Spleen (tissue), 11 donors: ENCODE results near the gene CCDC34. TPM values are rescaled to one million over a fixed set of nuclear protein-coding genes. Genes with fewer than 3 reads are reported as not detected.

ENCODE experiments used
- DNase-seq: peaks from one replicate; pipeline ENCODE4 v3.0.0-alpha.2; 2020
- H3K27ac ChIP-seq, 8 donors: fragments of 200-600 bp; sonication (generic) in 7 of 8; 1 replicate in 4 of 8; 2 replicates in 4 of 8; pipeline versions ENCODE4 v1.5.0 to v1.8.0; 2016 to 2021; ENCODE audit warnings: inconsistent platforms in 4 of 8, mild to moderate bottlenecking in 4 of 8, moderate library complexity in 1 of 8
- H3K27me3 ChIP-seq, 7 donors: fragments of 200-600 bp; sonication (generic) in 6 of 7; replicated peaks in 1 of 7; 1 replicate in 4 of 7; 2 replicates in 3 of 7; pipeline versions ENCODE4 v1.5.0 to v1.8.0; 2016 to 2021; ENCODE audit warnings: inconsistent platforms in 3 of 7, mild to moderate bottlenecking in 1 of 7
- H3K36me3 ChIP-seq, 6 donors: fragments of 200-600 bp; sonication (generic) in 5 of 6; 1 replicate in 4 of 6; 2 replicates in 2 of 6; pipeline versions ENCODE4 v1.5.0 to v1.8.0; 2016 to 2021; ENCODE audit warnings: inconsistent platforms in 2 of 6
- H3K4me1 ChIP-seq, 6 donors: fragments of 200-600 bp; sonication (generic) in 5 of 6; 1 replicate in 3 of 6; 2 replicates in 3 of 6; pipeline versions ENCODE4 v1.5.0 to v1.8.0; 2016 to 2021; ENCODE audit warnings: inconsistent platforms in 3 of 6
- H3K4me3 ChIP-seq, 8 donors: fragments of 200-600 bp; sonication (generic) in 7 of 8; 1 replicate in 4 of 8; 2 replicates in 4 of 8; pipeline versions ENCODE4 v1.5.0 to v1.8.0; 2016 to 2021; ENCODE audit warnings: inconsistent platforms in 4 of 8, mild to moderate bottlenecking in 4 of 8, moderate library complexity in 2 of 8
- H3K9me3 ChIP-seq, 8 donors: fragments of 200-600 bp; sonication (generic) in 7 of 8; 1 replicate in 4 of 8; 2 replicates in 4 of 8; pipeline versions ENCODE4 v1.5.0 to v1.8.0; 2016 to 2021; ENCODE audit warnings: inconsistent platforms in 4 of 8
- POLR2A ChIP-seq, 3 donors: fragments of 450-650 bp; IDR thresholded peaks; one replicate each; pipeline ENCODE4 v1.5.1; 2017; ENCODE audit warnings: antibody characterized with exemption in 3 of 3, mild to moderate bottlenecking in 1 of 3
- POLR2AphosphoS5 ChIP-seq, 3 donors: sonication (generic); formaldehyde crosslinking; IDR thresholded peaks; one replicate each; pipeline ENCODE4 v1.5.1; 2017; ENCODE audit warnings: antibody characterized with exemption in 3 of 3
- WGBS, 5 donors: extraction: QIAGEN DNeasy Blood & Tissue Kit in 3 of 5; methylation state at CpG; one replicate each; pipeline versions ENCODE4 v1.1.5 to v1.1.7; 2013 to 2018; 5-methylcytosine and 5-hydroxymethylcytosine counted together
- intact Hi-C: fragments of 100-400 bp; cut with DNase I; formaldehyde crosslinking; loops from one replicate; pipeline ENCODE4 v1.15.0; 2023; ENCODE audit warnings: low total_unique reads
- polyA plus RNA-seq, 3 donors: library from polyadenylated mRNA; stranded (reverse); fragments of 200-250 nt; gene quantifications; one replicate each; pipeline ENCODE4 v1.2.1, GENCODE V29; 2013
- total RNA-seq, 7 donors: library from RNA; depleted of rRNA in 3 of 7; stranded (reverse); fragments of >200 nt in 3 of 7; fragmentation: NEBNext Ultra II Directional in 4 of 7; extraction: Animal tissue kit (Norgen Biotek cat#: 25700) in 4 of 7; gene quantifications; one replicate each; pipeline versions ENCODE4 v1.1.0 to v1.2.1, GENCODE V29; 2016 to 2021
- TF ChIP-seq, protein P1 (sequence below), 11 experiments: fragments of 200-600 bp in 7 of 11; fragments of 450-650 bp in 4 of 11; sonication (generic) in 4 of 11; IDR thresholded peaks in 8 of 11; conservative IDR thresholded peaks in 3 of 11; 1 replicate in 7 of 11; 2 replicates in 4 of 11; pipeline versions ENCODE4 v1.4.0 to v1.8.0; 2016 to 2021; ENCODE audit warnings: antibody characterized with exemption in 11 of 11, inconsistent platforms in 4 of 11, mild to moderate bottlenecking in 1 of 11
- donor health status: healthy with polysubstance abuse.
- donor health status: DM: no; HTN: no; CAD: no; lungs with moderate emphysema.
- donor health status: DM: no; HTN: no; CAD: no.
- donor health status: Bipolar disorder and iron deficiency.
- donor health status: healthy.
- donor health status: DM: no; HTN: no; CAD: no.
- donor health status: DM: yes; HTN: yes; CAD: no.

Gene CCDC34
- total and polyA plus RNA-seq, 10 donors: 2.2 to 6.1 (median 3.5) TPM

DNA sequence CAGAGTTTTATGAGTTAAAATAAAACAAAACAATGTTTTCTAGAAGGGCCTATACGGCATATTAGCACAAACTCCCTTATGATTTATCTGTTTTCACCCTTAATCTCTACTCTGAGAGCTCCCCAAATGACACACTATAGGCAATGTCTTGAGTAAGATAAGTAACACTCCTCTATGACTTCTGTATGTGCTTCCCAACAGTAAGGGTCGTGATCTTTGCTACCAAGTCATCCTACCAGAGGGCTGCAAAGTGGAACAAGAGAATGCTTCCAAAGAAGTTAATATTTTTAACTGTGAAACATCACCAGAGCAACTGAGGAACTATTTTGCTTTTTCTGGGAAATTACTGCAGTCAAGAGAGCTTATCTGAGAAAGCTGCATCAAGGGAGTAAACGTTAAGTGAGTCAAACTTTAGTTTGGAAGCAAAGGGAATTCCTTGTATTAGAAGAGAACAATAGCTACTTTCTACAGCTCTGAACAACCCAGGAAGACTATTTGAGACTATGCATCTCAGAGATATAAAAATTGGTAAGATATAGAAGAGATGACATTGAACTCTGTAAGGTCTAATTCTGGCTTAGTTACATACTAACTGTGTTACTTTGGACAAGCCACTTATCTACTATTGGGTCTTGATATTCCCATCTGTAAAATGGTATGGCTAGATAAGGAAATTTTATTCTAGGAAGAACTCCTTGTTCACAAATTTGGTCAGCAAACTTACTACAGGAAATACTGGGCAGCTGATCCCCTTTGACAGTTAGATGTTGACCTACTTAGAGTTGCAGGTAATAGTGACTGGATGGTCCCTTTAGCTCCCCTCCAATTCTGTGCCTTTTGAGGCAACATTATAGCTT, 43.7 kb upstream of the CCDC34 start:
- no peak overlapping the region for H3K4me3 ChIP-seq
- H3K36me3 ChIP-seq: no peaks in the 10 kb centered on the region
- peaks cover 0 to 8% (median 0%) of the 10 kb centered on the region in 6 donors for H3K4me1 ChIP-seq
- no peak for DNase-seq
- 66 to 83% (median 80%) methylated on average over 3 of the region's 3 CpGs for WGBS, 5 donors
- intact Hi-C loops: no loop called here
- H3K9me3 ChIP-seq: no peaks in the 10 kb centered on the region
- H3K27ac ChIP-seq: no peak overlapping the region
- TF ChIP-seq POLR2AphosphoS5 (IDR thresholded peaks at IDR 0.05): no peak
- TF ChIP-seq, protein P1, sequence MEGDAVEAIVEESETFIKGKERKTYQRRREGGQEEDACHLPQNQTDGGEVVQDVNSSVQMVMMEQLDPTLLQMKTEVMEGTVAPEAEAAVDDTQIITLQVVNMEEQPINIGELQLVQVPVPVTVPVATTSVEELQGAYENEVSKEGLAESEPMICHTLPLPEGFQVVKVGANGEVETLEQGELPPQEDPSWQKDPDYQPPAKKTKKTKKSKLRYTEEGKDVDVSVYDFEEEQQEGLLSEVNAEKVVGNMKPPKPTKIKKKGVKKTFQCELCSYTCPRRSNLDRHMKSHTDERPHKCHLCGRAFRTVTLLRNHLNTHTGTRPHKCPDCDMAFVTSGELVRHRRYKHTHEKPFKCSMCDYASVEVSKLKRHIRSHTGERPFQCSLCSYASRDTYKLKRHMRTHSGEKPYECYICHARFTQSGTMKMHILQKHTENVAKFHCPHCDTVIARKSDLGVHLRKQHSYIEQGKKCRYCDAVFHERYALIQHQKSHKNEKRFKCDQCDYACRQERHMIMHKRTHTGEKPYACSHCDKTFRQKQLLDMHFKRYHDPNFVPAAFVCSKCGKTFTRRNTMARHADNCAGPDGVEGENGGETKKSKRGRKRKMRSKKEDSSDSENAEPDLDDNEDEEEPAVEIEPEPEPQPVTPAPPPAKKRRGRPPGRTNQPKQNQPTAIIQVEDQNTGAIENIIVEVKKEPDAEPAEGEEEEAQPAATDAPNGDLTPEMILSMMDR (IDR thresholded peaks at IDR 0.05 in 8 of 11, conservative IDR thresholded peaks at IDR 0.05 in 3 of 11): no peak
- TF ChIP-seq POLR2A (IDR thresholded peaks at IDR 0.05): no peak
- H3K27me3 ChIP-seq: no peaks in the 10 kb centered on the region

DNA sequence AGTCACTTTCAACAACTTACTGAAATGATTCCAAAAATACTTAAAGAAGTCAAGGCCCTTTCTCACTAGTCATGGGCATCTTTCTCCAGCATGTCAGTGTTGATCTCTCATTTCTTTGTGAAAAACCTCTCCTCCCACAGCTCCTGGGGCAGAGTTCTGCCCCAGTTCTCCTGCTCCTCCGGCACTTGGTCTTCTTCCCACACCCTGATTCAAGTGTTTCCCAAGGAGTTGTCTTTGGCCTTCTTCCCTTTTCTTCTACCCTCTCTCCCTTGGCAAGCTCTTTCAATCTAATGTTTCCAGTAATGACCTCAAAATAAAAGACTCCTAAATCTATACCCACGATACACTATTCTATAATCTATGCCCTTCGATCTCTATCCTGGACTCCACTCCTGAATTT, 42.1 kb upstream of the CCDC34 start:
- H3K4me3 ChIP-seq: no peak overlapping the region
- no peaks in the 10 kb centered on the region for H3K36me3 ChIP-seq
- peaks cover 0 to 8% (median 0%) of the 10 kb centered on the region in 6 donors for H3K4me1 ChIP-seq
- no peak overlapping the region for H3K27ac ChIP-seq
- H3K9me3 ChIP-seq: no peaks in the 10 kb centered on the region
- WGBS, 5 donors: 72 to 86% (median 79%) methylated on average over 3 of the region's 3 CpGs
- TF ChIP-seq POLR2A (IDR thresholded peaks at IDR 0.05): no peak
- TF ChIP-seq, protein P1 (IDR thresholded peaks at IDR 0.05 in 8 of 11, conservative IDR thresholded peaks at IDR 0.05 in 3 of 11): no peak
- TF ChIP-seq POLR2AphosphoS5 (IDR thresholded peaks at IDR 0.05): no peak
- intact Hi-C loops: no loop called here
- no peaks in the 10 kb centered on the region for H3K27me3 ChIP-seq
- DNase-seq: no peak

DNA sequence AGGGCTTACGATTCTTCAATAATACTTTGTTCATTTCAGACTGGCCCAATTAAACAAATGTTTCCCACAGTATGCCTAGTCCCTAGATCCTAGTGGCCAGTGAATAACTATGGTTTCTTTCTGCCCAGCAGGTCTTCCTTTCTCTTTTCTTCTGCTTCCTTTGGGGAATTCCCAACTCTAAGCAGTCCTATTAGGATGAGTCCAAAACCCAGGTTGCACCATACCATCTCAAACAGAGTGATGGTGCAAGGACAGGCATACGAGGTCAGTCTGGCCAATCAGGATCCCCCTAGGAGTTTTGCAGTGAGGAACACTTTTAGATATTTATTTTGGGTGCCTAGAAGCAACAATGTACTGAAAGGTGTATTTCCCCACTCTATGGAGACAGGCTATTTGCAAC, 41.4 kb upstream of the CCDC34 start:
- H3K9me3 ChIP-seq: no peaks in the 10 kb centered on the region
- H3K36me3 ChIP-seq: no peaks in the 10 kb centered on the region
- no peak overlapping the region for H3K4me3 ChIP-seq
- TF ChIP-seq POLR2A (IDR thresholded peaks at IDR 0.05) (no peak), POLR2AphosphoS5 (IDR thresholded peaks at IDR 0.05) (no peak)
- TF ChIP-seq, protein P1 (IDR thresholded peaks at IDR 0.05 in 8 of 11, conservative IDR thresholded peaks at IDR 0.05 in 3 of 11): no peak
- intact Hi-C loops: no loop called here
- no peak overlapping the region for H3K27ac ChIP-seq
- no peaks in the 10 kb centered on the region for H3K27me3 ChIP-seq
- WGBS, 5 donors: 74 to 96% (median 75%) methylated on average over 2 of the region's 2 CpGs
- peaks cover 0 to 8% (median 0%) of the 10 kb centered on the region in 6 donors for H3K4me1 ChIP-seq
- no peak for DNase-seq

DNA sequence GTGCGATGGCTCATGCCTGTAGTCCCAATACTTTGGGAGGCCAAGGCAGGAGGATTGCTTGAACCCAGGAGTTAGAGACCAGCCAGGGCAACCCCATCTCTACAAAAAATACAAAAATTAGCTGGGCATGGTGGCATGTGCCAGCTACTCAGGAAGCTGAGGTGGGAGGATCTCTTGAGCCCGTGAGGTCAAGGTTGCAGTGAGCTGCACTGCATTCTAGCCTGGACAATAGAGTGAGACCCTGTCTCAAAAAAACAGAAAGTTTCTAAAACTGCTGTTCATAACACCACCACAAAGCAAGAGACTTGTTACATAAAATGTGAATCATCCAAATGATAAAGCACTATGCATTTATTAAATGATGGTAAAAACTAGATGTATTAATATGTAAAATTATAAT, 40.2 kb upstream of the CCDC34 start:
- Histone ChIP-seq H3K36me3 (no peaks in the 10 kb centered on the region), H3K4me3 (no peak overlapping the region), H3K4me1 (peaks cover 0 to 8% (median 0%) of the 10 kb centered on the region in 6 donors), H3K27ac (no peak overlapping the region), H3K9me3 (no peaks in the 10 kb centered on the region), H3K27me3 (no peaks in the 10 kb centered on the region)
- DNase-seq: no peak
- TF ChIP-seq POLR2AphosphoS5 (IDR thresholded peaks at IDR 0.05): no peak
- TF ChIP-seq, protein P1 (IDR thresholded peaks at IDR 0.05 in 8 of 11, conservative IDR thresholded peaks at IDR 0.05 in 3 of 11): no peak
- TF ChIP-seq POLR2A (IDR thresholded peaks at IDR 0.05): no peak
- intact Hi-C loops: no loop called here
- 76 to 85% (median 84%) methylated on average over 2 of the region's 2 CpGs for WGBS, 5 donors
